ENCODE results near the gene SLC29A3. TPM values are rescaled to one million over a fixed set of nuclear protein-coding genes. Genes with fewer than 3 reads are reported as not detected.
A peak's percentile ranks its signal among the peaks of the same experiment; 100 is the strongest.

The SLC29A3 gene
- total and polyA plus RNA-seq, 2 donors = 2.5 to 5.6 TPM

- H3K9me3 ChIP-seq (ENCODE audit: control insufficient read depth in 2 of 2, insufficient read depth in 1 of 2, low read length in 1 of 2) = peaks cover 0 to 3% of the 10 kb centered on the region in 2 donors
- 97% methylated on average over 2 of the region's 2 CpGs for WGBS
- no peak overlapping the region for H3K27ac ChIP-seq (ENCODE audit: low read depth in 1 of 2, low read length in 1 of 2)
- H3K4me1 ChIP-seq (ENCODE audit: control insufficient read depth in 2 of 2, insufficient read depth in 2 of 2, low read length in 2 of 2) = peaks cover 0 to 14% of the 10 kb centered on the region in 2 donors
- no peak for DNase-seq (ENCODE audit: low read depth in 6 of 9, low spot score in 9 of 9)
- no peaks in the 10 kb centered on the region for H3K36me3 ChIP-seq (ENCODE audit: control insufficient read depth in 2 of 2, insufficient read depth in 2 of 2, low read length in 1 of 2)
- no peak overlapping the region for H3K4me3 ChIP-seq (ENCODE audit: low read length in 2 of 2)
- H3K27me3 ChIP-seq (ENCODE audit: control insufficient read depth in 2 of 2, insufficient read depth in 1 of 2, low read length in 1 of 2) = no peaks in the 10 kb centered on the region
Observed at GRCh38 chr10:71282323-71282680, 36.8 kb upstream of the SLC29A3 start.

GRCh38 chr10:71283410-71283809 lies 35.6 kb upstream of the SLC29A3 start:
- H3K4me1 ChIP-seq (ENCODE audit: control insufficient read depth in 2 of 2, insufficient read depth in 2 of 2, low read length in 2 of 2) = peaks cover 0 to 13% of the 10 kb centered on the region in 2 donors
- H3K9me3 ChIP-seq (ENCODE audit: control insufficient read depth in 2 of 2, insufficient read depth in 1 of 2, low read length in 1 of 2) = peaks cover 0 to 3% of the 10 kb centered on the region in 2 donors
- no peak for DNase-seq (ENCODE audit: low read depth in 6 of 9, low spot score in 9 of 9)
- H3K27me3 ChIP-seq (ENCODE audit: control insufficient read depth in 2 of 2, insufficient read depth in 1 of 2, low read length in 1 of 2) = no peaks in the 10 kb centered on the region
- WGBS = 96% methylated on average over 6 of the region's 6 CpGs
- no peak overlapping the region for H3K27ac ChIP-seq (ENCODE audit: low read depth in 1 of 2, low read length in 1 of 2)
- no peak overlapping the region for H3K4me3 ChIP-seq (ENCODE audit: low read length in 2 of 2)
- H3K36me3 ChIP-seq (ENCODE audit: control insufficient read depth in 2 of 2, insufficient read depth in 2 of 2, low read length in 1 of 2) = no peaks in the 10 kb centered on the region

DNA sequence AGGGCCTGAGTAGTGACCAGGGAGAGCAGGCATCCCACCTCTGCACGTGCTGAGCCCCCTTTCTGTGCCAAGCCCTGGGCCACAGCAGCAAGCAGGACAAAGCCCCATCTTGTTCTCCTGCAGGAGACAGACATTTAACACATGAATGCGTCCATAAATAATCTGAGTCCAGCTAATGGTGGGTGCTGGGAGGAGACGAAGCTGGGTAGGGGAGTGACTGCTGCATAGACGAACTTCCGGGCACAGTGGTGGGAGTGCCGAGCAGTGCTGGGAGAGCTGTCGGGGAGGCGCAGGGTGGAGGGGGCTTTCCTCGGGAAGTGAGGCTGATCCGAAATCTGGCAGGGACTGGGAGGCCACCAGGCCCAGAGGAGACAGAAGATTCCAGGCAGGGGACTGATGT lies 35.2 kb upstream of the SLC29A3 start:
- H3K4me1 ChIP-seq (ENCODE audit: control insufficient read depth in 2 of 2, insufficient read depth in 2 of 2, low read length in 2 of 2) = peaks cover 0 to 8% of the 10 kb centered on the region in 2 donors

DNA sequence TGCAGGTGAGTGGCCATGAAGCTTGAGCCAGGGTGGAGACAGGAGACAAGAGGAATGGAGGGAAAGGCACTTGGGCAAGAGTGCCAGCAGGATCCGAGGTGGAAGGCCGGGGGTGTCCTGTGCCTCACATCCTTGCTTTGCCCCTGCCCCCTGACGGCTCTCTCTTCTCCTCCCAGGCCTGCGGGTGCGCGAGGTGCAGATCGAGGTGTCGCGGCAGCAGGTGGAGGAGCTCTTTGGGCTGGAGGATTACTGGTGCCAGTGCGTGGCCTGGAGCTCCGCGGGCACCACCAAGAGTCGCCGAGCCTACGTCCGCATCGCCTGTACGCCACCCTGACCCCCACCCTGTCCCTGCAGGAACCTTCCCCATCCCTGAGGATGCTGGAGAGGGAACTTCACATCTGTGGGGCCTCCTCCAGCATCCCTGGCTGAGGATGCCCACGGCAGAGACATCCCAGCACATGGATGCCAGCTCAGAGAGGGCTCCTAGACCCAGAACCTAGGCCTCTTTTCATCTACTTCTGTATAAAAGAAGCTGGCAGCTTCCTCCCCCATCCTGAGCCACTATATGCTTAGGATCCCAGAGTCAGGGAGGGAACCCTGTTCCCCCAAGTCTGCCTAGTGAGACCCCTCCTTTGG lies 34.4 kb upstream of the SLC29A3 start:
- no peak for DNase-seq (ENCODE audit: low read depth in 6 of 9, low spot score in 9 of 9)
- H3K27me3 ChIP-seq (ENCODE audit: control insufficient read depth in 2 of 2, insufficient read depth in 1 of 2, low read length in 1 of 2) = no peaks in the 10 kb centered on the region
- peaks cover 0 to 5% of the 10 kb centered on the region in 2 donors for H3K4me1 ChIP-seq (ENCODE audit: control insufficient read depth in 2 of 2, insufficient read depth in 2 of 2, low read length in 2 of 2)
- H3K27ac ChIP-seq (ENCODE audit: low read depth in 1 of 2, low read length in 1 of 2) = no peak overlapping the region
- 94% methylated on average over 19 of the region's 19 CpGs for WGBS
- H3K4me3 ChIP-seq (ENCODE audit: low read length in 2 of 2) = no peak overlapping the region
- H3K36me3 ChIP-seq (ENCODE audit: control insufficient read depth in 2 of 2, insufficient read depth in 2 of 2, low read length in 1 of 2) = peaks cover 0 to 3% of the 10 kb centered on the region in 2 donors
- peaks cover 0 to 3% of the 10 kb centered on the region in 2 donors for H3K9me3 ChIP-seq (ENCODE audit: control insufficient read depth in 2 of 2, insufficient read depth in 1 of 2, low read length in 1 of 2)

More for the DNA sequence above, 35.2 kb upstream of the SLC29A3 start:
- H3K4me3 ChIP-seq (ENCODE audit: low read length in 2 of 2) = no peak overlapping the region
- DNase-seq (ENCODE audit: low read depth in 6 of 9, low spot score in 9 of 9) = no peak
- peaks cover 0 to 3% of the 10 kb centered on the region in 2 donors for H3K9me3 ChIP-seq (ENCODE audit: control insufficient read depth in 2 of 2, insufficient read depth in 1 of 2, low read length in 1 of 2)
- H3K36me3 ChIP-seq (ENCODE audit: control insufficient read depth in 2 of 2, insufficient read depth in 2 of 2, low read length in 1 of 2) = no peaks in the 10 kb centered on the region
- H3K27ac ChIP-seq (ENCODE audit: low read depth in 1 of 2, low read length in 1 of 2) = no peak overlapping the region
- no peaks in the 10 kb centered on the region for H3K27me3 ChIP-seq (ENCODE audit: control insufficient read depth in 2 of 2, insufficient read depth in 1 of 2, low read length in 1 of 2)
- WGBS = 97% methylated on average over 10 of the region's 10 CpGs

DNA sequence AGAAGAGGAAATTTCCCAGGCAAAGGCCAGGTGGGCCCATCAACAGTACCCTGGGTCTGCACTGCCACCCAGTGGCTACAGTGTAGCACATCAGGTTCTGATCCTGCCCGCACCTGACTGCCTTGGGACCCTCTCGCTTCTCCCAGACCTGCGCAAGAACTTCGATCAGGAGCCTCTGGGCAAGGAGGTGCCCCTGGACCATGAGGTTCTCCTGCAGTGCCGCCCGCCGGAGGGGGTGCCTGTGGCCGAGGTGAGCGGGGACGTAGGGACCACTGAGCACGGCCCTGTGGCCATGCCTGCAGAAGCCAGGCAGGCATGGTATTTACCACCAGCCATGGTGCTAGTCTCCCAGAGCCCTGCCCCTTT lies 33.9 kb upstream of the SLC29A3 start:
- Histone ChIP-seq H3K36me3 (ENCODE audit: control insufficient read depth in 2 of 2, insufficient read depth in 2 of 2, low read length in 1 of 2) (peaks cover 0 to 3% of the 10 kb centered on the region in 2 donors), H3K4me3 (ENCODE audit: low read length in 2 of 2) (no peak overlapping the region), H3K27ac (ENCODE audit: low read depth in 1 of 2, low read length in 1 of 2) (no peak overlapping the region), H3K27me3 (ENCODE audit: control insufficient read depth in 2 of 2, insufficient read depth in 1 of 2, low read length in 1 of 2) (no peaks in the 10 kb centered on the region), H3K4me1 (ENCODE audit: control insufficient read depth in 2 of 2, insufficient read depth in 2 of 2, low read length in 2 of 2) (peaks cover 0 to 3% of the 10 kb centered on the region in 2 donors), H3K9me3 (ENCODE audit: control insufficient read depth in 2 of 2, insufficient read depth in 1 of 2, low read length in 1 of 2) (peaks cover 0 to 3% of the 10 kb centered on the region in 2 donors)
- peak in 8 of 9 donors; percentile 11 to 58 (median 30) for DNase-seq (ENCODE audit: low read depth in 6 of 9, low spot score in 9 of 9)
- WGBS = 70% methylated on average over 11 of the region's 11 CpGs

- no peak overlapping the region for H3K4me3 ChIP-seq (ENCODE audit: low read length in 2 of 2)
- peaks cover 0 to 3% of the 10 kb centered on the region in 2 donors for H3K9me3 ChIP-seq (ENCODE audit: control insufficient read depth in 2 of 2, insufficient read depth in 1 of 2, low read length in 1 of 2)
- H3K27me3 ChIP-seq (ENCODE audit: control insufficient read depth in 2 of 2, insufficient read depth in 1 of 2, low read length in 1 of 2) = no peaks in the 10 kb centered on the region
- no peak overlapping the region for H3K27ac ChIP-seq (ENCODE audit: low read depth in 1 of 2, low read length in 1 of 2)
- no peak for DNase-seq (ENCODE audit: low read depth in 6 of 9, low spot score in 9 of 9)
- H3K36me3 ChIP-seq (ENCODE audit: control insufficient read depth in 2 of 2, insufficient read depth in 2 of 2, low read length in 1 of 2) = peaks cover 0 to 3% of the 10 kb centered on the region in 2 donors
- no peaks in the 10 kb centered on the region for H3K4me1 ChIP-seq (ENCODE audit: control insufficient read depth in 2 of 2, insufficient read depth in 2 of 2, low read length in 2 of 2)
- WGBS = 93% methylated on average over 4 of the region's 4 CpGs
Observed at GRCh38 chr10:71285986-71286385, 33.1 kb upstream of the SLC29A3 start.

DNA sequence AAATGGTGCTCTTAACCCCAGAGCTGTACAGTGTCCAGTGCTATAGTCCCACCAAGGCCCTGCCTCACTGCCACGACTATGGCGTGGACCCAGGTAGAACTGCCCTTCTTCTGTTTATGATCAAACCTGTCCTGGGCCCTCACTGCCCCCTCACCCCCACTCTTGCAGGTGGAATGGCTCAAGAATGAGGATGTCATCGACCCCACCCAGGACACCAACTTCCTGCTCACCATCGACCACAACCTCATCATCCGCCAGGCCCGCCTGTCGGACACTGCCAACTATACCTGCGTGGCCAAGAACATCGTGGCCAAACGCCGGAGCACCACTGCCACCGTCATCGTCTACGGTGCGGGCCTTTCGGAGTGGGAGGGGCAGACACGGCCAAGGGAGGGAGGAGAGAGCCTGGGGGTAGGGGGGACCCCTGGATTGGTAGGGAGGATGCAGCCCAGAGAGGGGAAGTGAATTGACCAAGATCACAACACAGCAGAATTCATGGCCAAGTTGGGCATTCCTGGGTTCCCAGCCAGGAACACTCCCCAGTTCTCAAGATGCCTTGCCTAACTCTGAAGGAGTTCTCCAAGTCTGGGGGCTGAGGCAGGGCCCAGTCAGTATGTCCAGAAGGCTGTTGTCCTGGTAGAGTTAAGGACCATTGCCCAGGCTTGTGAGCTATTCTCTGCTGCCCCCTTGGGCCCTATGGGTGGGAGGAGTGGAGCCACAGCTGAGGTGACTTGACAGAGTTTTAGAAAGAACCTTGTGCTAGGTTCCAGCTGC lies 32.4 kb upstream of the SLC29A3 start:
- Histone ChIP-seq H3K36me3 (ENCODE audit: control insufficient read depth in 2 of 2, insufficient read depth in 2 of 2, low read length in 1 of 2) (peaks cover 0 to 3% of the 10 kb centered on the region in 2 donors), H3K4me3 (ENCODE audit: low read length in 2 of 2) (no peak overlapping the region), H3K27ac (ENCODE audit: low read depth in 1 of 2, low read length in 1 of 2) (no peak overlapping the region), H3K4me1 (ENCODE audit: control insufficient read depth in 2 of 2, insufficient read depth in 2 of 2, low read length in 2 of 2) (no peaks in the 10 kb centered on the region), H3K27me3 (ENCODE audit: control insufficient read depth in 2 of 2, insufficient read depth in 1 of 2, low read length in 1 of 2) (no peaks in the 10 kb centered on the region), H3K9me3 (ENCODE audit: control insufficient read depth in 2 of 2, insufficient read depth in 1 of 2, low read length in 1 of 2) (peaks cover 0 to 3% of the 10 kb centered on the region in 2 donors)
- DNase-seq (ENCODE audit: low read depth in 6 of 9, low spot score in 9 of 9) = no peak
- 96% methylated on average over 17 of the region's 17 CpGs for WGBS

DNA sequence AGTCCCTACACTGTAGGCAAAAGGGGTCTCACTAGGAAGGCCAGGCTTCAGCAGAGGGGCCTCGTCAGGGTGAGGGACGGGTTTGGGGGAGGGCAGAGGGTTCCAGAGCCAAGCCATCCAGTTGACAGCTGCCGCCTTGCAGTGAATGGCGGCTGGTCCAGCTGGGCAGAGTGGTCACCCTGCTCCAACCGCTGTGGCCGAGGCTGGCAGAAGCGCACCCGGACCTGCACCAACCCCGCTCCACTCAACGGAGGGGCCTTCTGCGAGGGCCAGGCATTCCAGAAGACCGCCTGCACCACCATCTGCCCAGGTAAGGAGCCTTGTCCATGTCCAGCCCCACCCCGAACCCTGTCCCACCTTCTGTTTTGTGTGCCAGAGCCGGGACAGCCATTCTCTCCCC lies 31.6 kb upstream of the SLC29A3 start:
- Histone ChIP-seq H3K4me3 (ENCODE audit: low read length in 2 of 2) (no peak overlapping the region), H3K27ac (ENCODE audit: low read depth in 1 of 2, low read length in 1 of 2) (no peak overlapping the region), H3K4me1 (ENCODE audit: control insufficient read depth in 2 of 2, insufficient read depth in 2 of 2, low read length in 2 of 2) (no peaks in the 10 kb centered on the region), H3K36me3 (ENCODE audit: control insufficient read depth in 2 of 2, insufficient read depth in 2 of 2, low read length in 1 of 2) (peaks cover 0 to 3% of the 10 kb centered on the region in 2 donors), H3K27me3 (ENCODE audit: control insufficient read depth in 2 of 2, insufficient read depth in 1 of 2, low read length in 1 of 2) (no peaks in the 10 kb centered on the region), H3K9me3 (ENCODE audit: control insufficient read depth in 2 of 2, insufficient read depth in 1 of 2, low read length in 1 of 2) (peaks cover 0 to 1% of the 10 kb centered on the region in 2 donors)
- DNase-seq (ENCODE audit: low read depth in 6 of 9, low spot score in 9 of 9) = no peak
- WGBS = 91% methylated on average over 14 of the region's 14 CpGs

- Histone ChIP-seq H3K27ac (ENCODE audit: low read depth in 1 of 2, low read length in 1 of 2) (no peak overlapping the region), H3K9me3 (ENCODE audit: control insufficient read depth in 2 of 2, insufficient read depth in 1 of 2, low read length in 1 of 2) (no peaks in the 10 kb centered on the region), H3K4me1 (ENCODE audit: control insufficient read depth in 2 of 2, insufficient read depth in 2 of 2, low read length in 2 of 2) (no peaks in the 10 kb centered on the region), H3K4me3 (ENCODE audit: low read length in 2 of 2) (no peak overlapping the region), H3K36me3 (ENCODE audit: control insufficient read depth in 2 of 2, insufficient read depth in 2 of 2, low read length in 1 of 2) (peaks cover 0 to 4% of the 10 kb centered on the region in 2 donors), H3K27me3 (ENCODE audit: control insufficient read depth in 2 of 2, insufficient read depth in 1 of 2, low read length in 1 of 2) (no peaks in the 10 kb centered on the region)
- no peak for DNase-seq (ENCODE audit: low read depth in 6 of 9, low spot score in 9 of 9)
- 96% methylated on average over 15 of the region's 15 CpGs for WGBS
Observed at GRCh38 chr10:71288461-71288860, 30.6 kb upstream of the SLC29A3 start.
